Gastroesophageal sphincter (tissue), 4 donors: ENCODE results near the gene CDH13. TPM values are rescaled to one million over a fixed set of nuclear protein-coding genes. Genes with fewer than 3 reads are reported as not detected.

Source experiments
- ATAC-seq: fragments of 150-250 bp; one replicate; pipeline ENCODE4 v1.9.1; 2016; ENCODE audit warnings: mild to moderate bottlenecking, moderate library complexity
- H3K27ac ChIP-seq, 4 donors: fragments of 200-600 bp; sonication (generic) in 3 of 4; 1 replicate in 3 of 4; 2 replicates in 1 of 4; pipeline ENCODE4 v1.5.1; 2016 to 2019
- H3K27me3 ChIP-seq: fragments of 200-600 bp; sonication (generic); one replicate; pipeline ENCODE4 v1.5.1; 2019
- H3K36me3 ChIP-seq, 2 donors: fragments of 200-600 bp; sonication (generic); one replicate each; pipeline ENCODE4 v1.5.1; 2019; ENCODE audit warnings: control low read depth in 1 of 2
- H3K4me1 ChIP-seq, 3 donors: fragments of 200-600 bp; sonication (generic); 1 replicate in 2 of 3; 2 replicates in 1 of 3; pipeline ENCODE4 v1.5.1; 2016 to 2019; ENCODE audit warnings: control low read depth in 2 of 3
- H3K4me3 ChIP-seq, 2 donors: fragments of 200-600 bp; sonication (generic); one replicate each; pipeline ENCODE4 v1.5.1; 2019; ENCODE audit warnings: mild to moderate bottlenecking in 1 of 2, moderate library complexity in 1 of 2
- H3K9me3 ChIP-seq, 3 donors: fragments of 200-600 bp; sonication (generic); one replicate each; pipeline ENCODE4 v1.5.1; 2017 to 2019; ENCODE audit warnings: control low read depth in 2 of 3
- CTCF ChIP-seq, 4 experiments: fragments of 200-600 bp in 2 of 4; fragments of 450-650 bp in 2 of 4; sonication (generic) in 1 of 4; IDR thresholded peaks; one replicate each; pipeline ENCODE4 v1.5.1; 2017 to 2019; ENCODE audit warnings: antibody characterized with exemption in 4 of 4, mild to moderate bottlenecking in 2 of 4, moderate library complexity in 2 of 4
- EP300 ChIP-seq: sonication (generic); formaldehyde crosslinking; IDR thresholded peaks from one replicate; pipeline ENCODE4 v1.6.1; 2017; ENCODE audit warnings: antibody characterized with exemption, mild to moderate bottlenecking
- POLR2A ChIP-seq, 2 donors: fragments of 450-650 bp; IDR thresholded peaks; one replicate each; pipeline ENCODE4 v1.6.1; 2017; ENCODE audit warnings: antibody characterized with exemption in 2 of 2, mild to moderate bottlenecking in 2 of 2, moderate library complexity in 1 of 2
- POLR2AphosphoS5 ChIP-seq: sonication (generic); formaldehyde crosslinking; IDR thresholded peaks from one replicate; pipeline ENCODE4 v1.6.1; 2017; ENCODE audit warnings: antibody characterized with exemption
- WGBS, 2 donors: methylation state at CpG; one replicate each; pipeline ENCODE4 v1.1.5; 2018; ENCODE audit warnings: low coverage in 1 of 2; 5-methylcytosine and 5-hydroxymethylcytosine counted together
- total RNA-seq, 4 donors: library from RNA; depleted of rRNA; stranded (reverse); fragments of >200 nt; gene quantifications; one replicate each; pipeline ENCODE4 v1.1.0, GENCODE V29; 2016

Gene CDH13
- total RNA-seq, 4 donors from 2014 or later = 4.2 to 22.3 (median 11.4) TPM

- 40 to 65% methylated on average over 1 to 3 of the region's 3 CpGs for WGBS, 2 donors
- Histone ChIP-seq H3K27ac (no peak overlapping the region), H3K4me1 (peaks cover 0 to 12% (median 0%) of the 10 kb centered on the region in 3 donors), H3K9me3 (no peaks in the 10 kb centered on the region), H3K27me3 (no peaks in the 10 kb centered on the region), H3K4me3 (no peak overlapping the region), H3K36me3 (no peaks in the 10 kb centered on the region)
- TF ChIP-seq POLR2A (IDR thresholded peaks at IDR 0.05) (no peak), EP300 (no peak), POLR2AphosphoS5 (no peak), CTCF (IDR thresholded peaks at IDR 0.05) (no peak)
- ATAC-seq = no peak
Observed at GRCh38 chr16:82716361-82716855, 89.6 kb downstream of the CDH13 start.

GRCh38 chr16:82720414-82720813 is 93.6 kb downstream of the CDH13 start:
- 82 to 83% methylated on average over 1 to 3 of the region's 3 CpGs for WGBS, 2 donors
- no peak for ATAC-seq

GRCh38 chr16:82726306-82726705 is 99.5 kb downstream of the CDH13 start:
- no peak for TF ChIP-seq POLR2AphosphoS5
- ATAC-seq = no peak
- 75 to 94% methylated on average over 2 of the region's 2 CpGs for WGBS, 2 donors
- Histone ChIP-seq H3K9me3 (peaks cover 0 to 13% (median 0%) of the 10 kb centered on the region in 3 donors), H3K4me3 (no peak overlapping the region), H3K27me3 (no peaks in the 10 kb centered on the region), H3K27ac (no peak overlapping the region), H3K36me3 (no peaks in the 10 kb centered on the region), H3K4me1 (no peaks in the 10 kb centered on the region)

More at GRCh38 chr16:82720414-82720813, 93.6 kb downstream of the CDH13 start:
- no peaks in the 10 kb centered on the region for H3K27me3 ChIP-seq
- H3K4me3 ChIP-seq = no peak overlapping the region
- no peak overlapping the region for H3K27ac ChIP-seq
- TF ChIP-seq EP300 = no peak
- TF ChIP-seq POLR2AphosphoS5 = no peak
- TF ChIP-seq POLR2A (IDR thresholded peaks at IDR 0.05) = no peak
- no peak for TF ChIP-seq CTCF (IDR thresholded peaks at IDR 0.05)
- no peaks in the 10 kb centered on the region for H3K36me3 ChIP-seq
- H3K9me3 ChIP-seq = no peaks in the 10 kb centered on the region
- H3K4me1 ChIP-seq = peaks cover 0 to 12% (median 0%) of the 10 kb centered on the region in 3 donors

- TF ChIP-seq POLR2AphosphoS5 (no peak), EP300 (no peak), POLR2A (IDR thresholded peaks at IDR 0.05) (no peak), CTCF (IDR thresholded peaks at IDR 0.05) (no peak)
- Histone ChIP-seq H3K9me3 (peaks cover 0 to 13% (median 0%) of the 10 kb centered on the region in 3 donors), H3K27me3 (no peaks in the 10 kb centered on the region), H3K27ac (no peak overlapping the region), H3K4me1 (no peaks in the 10 kb centered on the region), H3K4me3 (no peak overlapping the region), H3K36me3 (no peaks in the 10 kb centered on the region)
- WGBS, 2 donors = 81% methylated on average over 2 of the region's 2 CpGs; no CpG with 5 or more reads in 1 of the 2 donors
- ATAC-seq = no peak
Observed at GRCh38 chr16:82728901-82729300, 102.1 kb downstream of the CDH13 start.

- no peak overlapping the region for H3K27ac ChIP-seq
- H3K9me3 ChIP-seq = peaks cover 0 to 13% (median 0%) of the 10 kb centered on the region in 3 donors
- H3K4me3 ChIP-seq = no peak overlapping the region
- WGBS, 2 donors = 88 to 89% methylated on average over 1 of the region's 2 CpGs
- no peak for TF ChIP-seq POLR2A (IDR thresholded peaks at IDR 0.05)
- no peak for TF ChIP-seq CTCF (IDR thresholded peaks at IDR 0.05)
- TF ChIP-seq EP300 = no peak
- no peak for ATAC-seq
- peaks cover 0 to 6% (median 0%) of the 10 kb centered on the region in 3 donors for H3K4me1 ChIP-seq
- H3K36me3 ChIP-seq = no peaks in the 10 kb centered on the region
- no peaks in the 10 kb centered on the region for H3K27me3 ChIP-seq
Observed at GRCh38 chr16:82730901-82731300, 104.1 kb downstream of the CDH13 start.
